ENCODE measurements around the gene HCRT. TPM values are rescaled to one million over a fixed set of nuclear protein-coding genes. Genes with fewer than 3 reads are reported as not detected.

The HCRT gene
- total RNA-seq, 2 donors from 2014 or later = not detected

GRCh38 chr17:42193216-42193968 lies 8.1 kb upstream of the HCRT start:
- no peaks in the 10 kb centered on the region for H3K27me3 ChIP-seq (ENCODE audit: control insufficient read depth, insufficient read depth, low read length, poor library complexity, severe bottlenecking)
- no peak overlapping the region for H3K4me3 ChIP-seq (ENCODE audit: low read length)
- Mint-ChIP-seq H3K4me1 (peaks cover 4% of the 10 kb centered on the region), H3K36me3 (ENCODE audit: low read depth) (no peaks in the 10 kb centered on the region), H3K27ac (no peak overlapping the region), H3K4me3 (peak overlapping the region; percentile 48), H3K9me3 (no peaks in the 10 kb centered on the region), H3K27me3 (ENCODE audit: insufficient read depth) (no peaks in the 10 kb centered on the region)
- WGBS, 2 experiments (ENCODE audit: insufficient coverage in 1 of 2, insufficient read length in 1 of 2) = 89 to 91% methylated on average over 7 to 12 of the region's 12 CpGs
- TF ChIP-seq CTCF (conservative IDR thresholded peaks at IDR 0.05) = no peak
- H3K36me3 ChIP-seq (ENCODE audit: control insufficient read depth, insufficient read depth, low read length) = no peaks in the 10 kb centered on the region
- H3K4me1 ChIP-seq (ENCODE audit: control insufficient read depth, insufficient read depth, low read length) = no peaks in the 10 kb centered on the region
- no peaks in the 10 kb centered on the region for H3K9me3 ChIP-seq (ENCODE audit: control insufficient read depth, low read length)
- H3K9ac ChIP-seq (ENCODE audit: extremely low read depth, low read length, poor library complexity, severe bottlenecking) = no peak overlapping the region
- DNase-seq = no peak
- H3K27ac ChIP-seq (ENCODE audit: low read depth, low read length) = no peak overlapping the region

GRCh38 chr17:42192189-42193126 lies 7.2 kb upstream of the HCRT start:
- H3K4me1 Mint-ChIP-seq = peaks cover 4% of the 10 kb centered on the region
- Histone ChIP-seq H3K4me1 (ENCODE audit: control insufficient read depth, insufficient read depth, low read length) (no peaks in the 10 kb centered on the region), H3K9ac (ENCODE audit: extremely low read depth, low read length, poor library complexity, severe bottlenecking) (no peak overlapping the region), H3K9me3 (ENCODE audit: control insufficient read depth, low read length) (no peaks in the 10 kb centered on the region), H3K27ac (ENCODE audit: low read depth, low read length) (no peak overlapping the region), H3K4me3 (ENCODE audit: low read length) (no peak overlapping the region), H3K36me3 (ENCODE audit: control insufficient read depth, insufficient read depth, low read length) (no peaks in the 10 kb centered on the region), H3K27me3 (ENCODE audit: control insufficient read depth, insufficient read depth, low read length, poor library complexity, severe bottlenecking) (no peaks in the 10 kb centered on the region)
- no peaks in the 10 kb centered on the region for H3K9me3 Mint-ChIP-seq
- H3K27ac Mint-ChIP-seq = no peak overlapping the region
- no peak for DNase-seq
- no peaks in the 10 kb centered on the region for H3K27me3 Mint-ChIP-seq (ENCODE audit: insufficient read depth)
- H3K4me3 Mint-ChIP-seq = no peak overlapping the region
- WGBS, 2 experiments (ENCODE audit: insufficient coverage in 1 of 2, insufficient read length in 1 of 2) = 92 to 97% methylated on average over 13 to 23 of the region's 23 CpGs
- no peak for TF ChIP-seq CTCF (conservative IDR thresholded peaks at IDR 0.05)
- H3K36me3 Mint-ChIP-seq (ENCODE audit: low read depth) = no peaks in the 10 kb centered on the region

- H3K27ac ChIP-seq (ENCODE audit: low read depth, low read length) = no peak overlapping the region
- WGBS, 2 experiments (ENCODE audit: insufficient coverage in 1 of 2, insufficient read length in 1 of 2) = 92 to 100% methylated on average over 4 to 5 of the region's 5 CpGs
- Mint-ChIP-seq H3K27me3 (ENCODE audit: insufficient read depth) (peaks cover 2% of the 10 kb centered on the region), H3K36me3 (ENCODE audit: low read depth) (no peaks in the 10 kb centered on the region), H3K4me3 (no peak overlapping the region), H3K4me1 (peaks cover 4% of the 10 kb centered on the region), H3K9me3 (no peaks in the 10 kb centered on the region), H3K27ac (no peak overlapping the region)
- H3K27me3 ChIP-seq (ENCODE audit: control insufficient read depth, insufficient read depth, low read length, poor library complexity, severe bottlenecking) = no peaks in the 10 kb centered on the region
- no peak overlapping the region for H3K4me3 ChIP-seq (ENCODE audit: low read length)
- DNase-seq = no peak
- H3K4me1 ChIP-seq (ENCODE audit: control insufficient read depth, insufficient read depth, low read length) = no peaks in the 10 kb centered on the region
- no peak for TF ChIP-seq CTCF (conservative IDR thresholded peaks at IDR 0.05)
- H3K36me3 ChIP-seq (ENCODE audit: control insufficient read depth, insufficient read depth, low read length) = no peaks in the 10 kb centered on the region
- H3K9me3 ChIP-seq (ENCODE audit: control insufficient read depth, low read length) = no peaks in the 10 kb centered on the region
- H3K9ac ChIP-seq (ENCODE audit: extremely low read depth, low read length, poor library complexity, severe bottlenecking) = no peak overlapping the region
These were observed 6.0 kb upstream of the HCRT start for GRCh38 chr17:42191275-42191608.

Data from endodermal cell (in vitro differentiated cells).